Ureter (tissue), 1 donor: ENCODE measurements around the gene CLECL1. TPM values are rescaled to one million over a fixed set of nuclear protein-coding genes. Genes with fewer than 3 reads are reported as not detected.
A peak's percentile ranks its signal among the peaks of the same experiment; 100 is the strongest.

ENCODE experiments used
- DNase-seq: peaks from one replicate; pipeline ENCODE4 v3.0.0-alpha.2; 2020; ENCODE audit warnings: low spot score
- total RNA-seq: library from RNA; stranded (reverse); gene quantifications from one replicate; pipeline ENCODE4 v1.2.4, GENCODE V29; 2023
- donor health status: DM: yes; HTN: yes; CAD: no.

Gene CLECL1
- 0.91 TPM for total RNA-seq

DNA sequence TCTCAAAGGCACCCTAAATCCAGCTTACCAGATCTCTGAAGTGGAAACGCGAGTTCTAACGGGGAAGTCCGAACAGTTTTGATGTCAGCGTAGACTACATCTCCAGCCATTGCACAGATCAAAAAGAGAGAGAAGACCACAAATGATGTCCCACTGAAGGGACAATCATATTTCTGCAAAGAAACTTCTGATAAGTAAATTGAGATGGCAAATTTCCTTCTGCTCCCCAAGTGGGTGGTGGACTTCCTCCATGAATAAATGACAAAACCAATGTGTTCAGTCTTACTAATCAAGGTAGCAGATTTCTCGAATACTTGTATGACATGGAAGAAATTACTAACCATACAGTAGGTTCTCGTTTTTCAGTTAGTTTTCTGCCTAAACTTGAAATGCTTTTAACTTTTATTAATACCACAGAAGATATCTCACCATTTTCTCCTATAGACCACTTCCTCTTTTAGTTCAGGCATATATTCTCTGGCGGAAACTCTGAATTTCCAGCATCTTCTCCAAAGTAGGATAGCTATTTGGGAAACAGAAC is at the start of gene CLECL1:
Gene CLECL1 (minus strand): TSS at position 177 of the 541 bp plus-strand sequence.
- DNase-seq, result no peak

DNA sequence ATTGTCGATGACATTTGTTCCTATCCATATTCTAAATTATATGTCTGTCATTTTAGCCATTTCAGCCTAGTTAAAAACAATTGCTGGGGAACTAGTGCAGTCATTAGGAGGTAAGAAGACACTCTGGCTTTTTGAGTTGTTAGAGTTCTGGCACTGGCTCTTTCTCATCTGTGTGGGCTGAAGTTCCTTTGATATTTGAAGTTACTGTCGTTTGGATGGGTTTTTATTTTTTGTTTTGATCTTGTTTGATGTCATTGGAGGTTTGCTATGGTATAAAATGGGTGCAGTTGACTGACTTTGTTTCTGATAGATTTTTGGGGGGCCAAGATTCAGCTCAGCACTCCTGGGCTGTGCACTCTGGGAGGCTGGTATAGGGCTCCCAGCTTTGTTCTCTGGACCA is 48.5 kb upstream of the CLECL1 start:
- DNase-seq, result no peak

- no peak for DNase-seq
These were observed 46.3 kb upstream of the CLECL1 start for GRCh38 chr12:9779209-9779608.

DNA sequence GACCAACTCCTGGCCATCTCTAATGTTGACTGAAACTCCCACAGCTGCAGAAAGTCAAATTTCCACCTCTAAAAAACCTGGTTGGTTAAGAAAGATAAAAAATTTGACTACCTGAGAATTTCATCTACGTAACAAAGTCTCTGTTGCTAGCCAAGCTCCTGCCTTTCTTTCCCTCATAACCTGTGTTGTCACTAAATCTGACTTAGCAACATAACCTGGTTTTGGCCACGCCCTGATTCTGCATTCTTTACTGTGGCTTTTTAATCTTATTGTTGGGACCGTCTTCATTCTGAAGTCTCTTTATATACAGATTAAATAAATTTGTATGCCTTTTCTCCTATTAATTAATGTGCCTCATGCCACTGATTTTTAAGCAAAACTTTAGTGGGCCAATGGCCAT is 43.9 kb upstream of the CLECL1 start:
- DNase-seq, result no peak

GRCh38 chr12:9773216-9773877 is 40.5 kb upstream of the CLECL1 start:
- DNase-seq, result no peak

DNA sequence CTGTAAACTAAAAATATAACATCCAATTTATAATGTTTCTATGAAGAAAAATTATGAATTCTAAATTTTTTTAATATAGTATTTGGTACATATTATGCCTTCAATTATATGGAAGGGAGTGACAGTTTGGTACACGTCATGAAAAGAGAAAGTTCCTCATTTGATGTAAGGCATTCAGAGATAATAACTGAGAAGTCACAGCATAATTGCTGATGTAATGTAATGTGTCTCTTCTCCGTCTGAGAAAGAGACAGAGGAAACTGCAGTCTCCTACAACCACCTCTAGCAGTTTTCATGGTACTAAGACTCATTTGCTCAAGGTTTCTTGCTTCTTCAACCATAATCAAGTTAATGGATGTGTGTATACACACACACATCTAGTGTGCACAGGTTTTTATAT is 30.1 kb upstream of the CLECL1 start:
- DNase-seq, result no peak

DNA sequence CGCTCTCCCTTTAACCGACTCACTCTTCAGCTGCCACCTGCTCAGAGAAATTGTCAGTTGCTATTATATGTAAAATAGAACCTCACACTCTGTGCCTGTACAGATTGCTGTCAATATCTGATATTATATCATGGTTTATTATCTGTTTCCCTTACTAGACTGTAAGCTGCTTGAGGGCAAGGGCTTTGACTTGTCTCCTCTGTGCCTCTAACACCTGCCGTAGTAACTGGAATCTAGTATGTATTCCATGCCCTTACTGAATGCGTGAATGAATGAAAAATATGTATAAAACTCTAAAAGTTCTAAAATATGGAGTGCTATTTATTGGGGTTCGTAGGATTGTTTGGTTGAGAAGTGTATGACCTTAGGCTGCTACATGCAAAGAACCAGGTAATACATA is 29.5 kb upstream of the CLECL1 start:
- DNase-seq, result no peak

GRCh38 chr12:9761419-9761781 is 28.5 kb upstream of the CLECL1 start:
- no peak for DNase-seq

DNA sequence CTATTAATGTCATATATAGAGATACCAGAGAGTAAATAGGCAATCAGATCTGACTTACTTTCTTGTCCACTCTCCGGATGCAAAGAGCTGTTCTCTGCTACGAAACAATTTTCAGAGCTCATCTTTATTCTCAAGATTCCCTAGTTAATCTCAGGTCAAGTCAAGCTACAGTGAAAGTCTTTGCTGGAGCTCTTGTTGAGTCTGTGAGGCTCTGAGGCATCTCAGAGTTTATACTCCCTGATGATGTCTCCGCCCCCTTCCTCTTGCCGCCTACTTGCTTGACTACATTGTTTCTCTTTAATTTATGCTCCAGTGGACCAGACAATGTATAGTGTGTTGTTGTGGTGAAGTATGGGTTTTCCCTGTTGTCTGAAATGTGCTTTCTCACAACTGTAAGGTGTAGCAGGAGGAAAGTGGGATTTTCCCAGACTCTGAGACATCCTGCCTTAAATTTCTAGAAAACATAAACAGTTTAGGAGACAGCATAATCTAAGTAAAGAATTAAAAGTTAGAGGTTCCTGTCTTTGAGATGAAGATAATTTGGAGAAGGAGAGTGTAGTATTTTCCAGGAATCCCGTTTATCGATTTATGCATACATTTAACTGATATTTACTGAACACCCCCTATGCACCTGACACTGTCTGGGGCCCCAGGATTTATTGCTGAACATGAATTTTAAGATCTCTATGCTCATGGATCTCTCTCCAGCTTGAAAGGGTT is 28.0 kb upstream of the CLECL1 start, which contains the start of gene CD69:
Gene CD69 (minus strand): TSS at position 203 of the 720 bp plus-strand sequence. CDS start 81 bp downstream, at position 122.
- DNase-seq, result peak; percentile 51

- DNase-seq, result no peak
These were observed 27.2 kb upstream of the CLECL1 start for GRCh38 chr12:9760120-9760519.

DNA sequence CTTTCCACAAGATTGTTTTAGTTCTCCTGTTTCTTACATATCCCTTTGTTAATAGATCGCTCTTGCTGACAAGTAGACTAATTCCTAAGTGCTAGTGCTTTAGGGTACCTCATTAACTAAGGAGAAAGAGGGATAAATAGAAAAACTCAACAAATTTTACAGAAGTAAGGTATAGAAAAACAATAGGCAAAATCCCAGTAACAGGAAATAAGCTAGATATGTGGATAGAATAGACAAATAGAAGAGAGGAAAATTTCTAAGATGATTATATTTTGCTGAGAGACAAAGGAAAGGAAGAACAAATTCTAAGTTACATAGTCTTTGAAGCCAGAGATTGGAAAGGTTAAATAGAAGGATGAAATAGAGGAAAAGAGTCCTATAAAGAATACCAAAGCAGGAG is 26.8 kb upstream of the CLECL1 start:
- DNase-seq, result no peak

DNA sequence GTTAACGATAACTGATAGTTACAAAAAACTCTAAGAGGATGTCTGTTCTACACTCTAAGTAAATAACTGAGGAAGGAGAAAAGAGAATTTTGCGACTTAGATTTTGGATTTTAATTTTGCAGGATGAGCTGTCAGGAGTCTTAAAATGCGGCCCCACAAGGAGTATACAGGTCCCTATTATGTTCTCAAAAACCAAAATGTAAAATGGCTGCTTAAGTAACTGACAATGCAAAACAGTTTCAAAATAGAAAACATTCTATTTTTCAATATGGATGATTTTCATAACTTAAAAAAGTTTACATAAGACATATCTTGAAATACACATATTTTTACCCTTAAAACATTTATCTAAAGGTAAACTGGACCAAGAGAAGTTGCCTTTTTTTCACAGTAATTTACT is 25.2 kb upstream of the CLECL1 start:
- no peak for DNase-seq

- DNase-seq, result no peak
These were observed 24.6 kb upstream of the CLECL1 start for GRCh38 chr12:9757433-9758025.

- DNase-seq, result no peak
These were observed 23.8 kb upstream of the CLECL1 start for GRCh38 chr12:9756706-9757105.

GRCh38 chr12:9756170-9756569 is 23.3 kb upstream of the CLECL1 start:
- no peak for DNase-seq

DNA sequence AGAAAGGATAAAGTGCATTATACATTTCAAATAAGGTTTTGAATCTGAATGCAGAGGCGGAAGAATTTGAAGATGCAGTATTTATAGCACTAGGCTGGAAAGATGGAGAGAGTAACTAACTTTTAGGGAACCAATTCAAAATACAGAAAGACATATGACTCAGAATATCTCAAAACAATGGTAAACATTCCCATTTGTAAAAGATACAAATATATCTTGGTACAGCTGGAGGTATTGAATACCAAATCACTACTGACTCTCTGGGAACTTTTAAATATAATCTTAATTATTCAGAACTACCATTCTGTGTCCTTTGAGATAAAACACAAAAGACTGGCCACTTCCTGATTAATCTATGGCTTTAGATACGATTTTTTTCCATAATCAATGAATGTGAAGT is 22.7 kb upstream of the CLECL1 start:
- DNase-seq, result no peak

DNA sequence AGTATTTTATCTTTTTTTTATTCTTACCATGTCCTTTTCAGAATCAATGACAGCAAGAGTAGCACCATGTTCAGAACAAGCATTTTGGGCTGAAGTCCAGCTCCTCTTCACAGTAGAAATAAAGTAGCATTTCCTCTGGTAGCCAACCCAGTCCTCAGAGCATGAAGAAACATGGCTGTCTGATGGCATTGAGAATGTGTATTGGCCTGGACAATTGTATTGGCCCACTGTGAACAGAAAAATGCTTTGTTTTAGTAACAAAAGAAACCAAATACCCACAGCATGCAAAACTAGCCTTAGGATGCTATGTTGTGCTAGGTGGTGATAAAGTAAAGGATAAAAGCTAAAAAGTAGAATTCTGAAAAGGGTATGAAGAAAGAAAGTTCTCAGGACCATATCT is 22.1 kb upstream of the CLECL1 start:
- DNase-seq, result no peak

GRCh38 chr12:9754099-9754927 is 21.4 kb upstream of the CLECL1 start:
- no peak for DNase-seq

GRCh38 chr12:9753498-9753897 is 20.6 kb upstream of the CLECL1 start:
- DNase-seq, result no peak

DNA sequence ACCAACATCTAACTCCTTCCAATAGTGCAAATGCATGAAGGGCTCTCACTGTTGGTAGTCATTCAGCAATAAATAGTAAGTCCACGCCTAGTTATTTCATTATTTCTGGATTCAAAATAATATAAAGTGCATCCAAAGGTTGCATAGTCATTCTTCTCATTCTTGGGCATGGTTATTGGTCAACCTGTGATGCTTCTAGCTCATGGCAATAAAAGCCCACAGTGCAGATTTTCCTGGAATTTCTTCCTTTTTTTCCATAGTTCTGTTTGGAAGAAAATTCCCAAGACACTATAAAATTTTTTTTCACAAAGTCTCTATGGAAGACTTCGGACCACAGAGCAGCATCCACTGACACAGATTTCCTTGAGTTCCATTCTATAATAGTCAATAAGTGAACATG is 20.2 kb upstream of the CLECL1 start:
- no peak for DNase-seq

- no peak for DNase-seq
These were observed 19.4 kb upstream of the CLECL1 start for GRCh38 chr12:9752145-9752933.
